SU-DHL-6 (cell line): ENCODE data around the gene PPP2R2D.

Experiments used
- H2AFZ ChIP-seq: fragments of 200-600 bp; sonication (generic); 2 replicates; pipeline ENCODE4 v1.6.1; 2014; ENCODE audit warnings: low read depth, mild to moderate bottlenecking, moderate library complexity, mixed read lengths, antibody characterized with exemption, low read length; ENCODE audit not compliant: severe bottlenecking
- H3F3A ChIP-seq: fragments of 200-600 bp; shearing (Covaris generic); 2 replicates; pipeline ENCODE4 v1.6.0; 2016; ENCODE audit warnings: antibody characterized with exemption, mild to moderate bottlenecking; ENCODE audit not compliant: insufficient read depth
- H3K27ac ChIP-seq: fragments of 200-600 bp; sonication (generic); 2 replicates; pipeline ENCODE4 v1.5.1; 2016; ENCODE audit warnings: low read depth, mild to moderate bottlenecking, low read length, moderate library complexity, mixed read lengths
- H3K27me3 ChIP-seq: fragments of 200-600 bp; sonication (generic), shearing (Covaris generic); 2 replicates; pipeline ENCODE4 v1.6.0; 2014; ENCODE audit warnings: mild to moderate bottlenecking, low read length
- H3K36me3 ChIP-seq: fragments of 200-600 bp; sonication (generic); 2 replicates; pipeline ENCODE4 v1.6.1; 2014; ENCODE audit warnings: mild to moderate bottlenecking, low read length, mixed read lengths
- H3K4me2 ChIP-seq: fragments of 300-600, 200-600 bp; shearing (Covaris generic), sonication (generic); 2 replicates; pipeline ENCODE4 v1.6.0; 2014; ENCODE audit warnings: low read length, low read depth, mild to moderate bottlenecking; ENCODE audit not compliant: poor library complexity, severe bottlenecking
- H3K4me3 ChIP-seq: fragments of 200-600 bp; sonication (generic); 2 replicates; pipeline ENCODE4 v1.5.1; 2014; ENCODE audit warnings: antibody characterized with exemption, low read length, mild to moderate bottlenecking, mixed read lengths; ENCODE audit not compliant: insufficient read depth, poor library complexity, severe bottlenecking
- H3K79me2 ChIP-seq: fragments of 200-600 bp; sonication (generic); 2 replicates; pipeline ENCODE4 v1.6.1; 2014; ENCODE audit warnings: mild to moderate bottlenecking, low read length, moderate library complexity; ENCODE audit not compliant: insufficient read depth
- H3K9ac ChIP-seq: fragments of 200-600 bp; sonication (generic); 2 replicates; pipeline ENCODE4 v1.7.0; 2014; ENCODE audit warnings: mild to moderate bottlenecking, low read length
- H3K9me2 ChIP-seq: fragments of 200-600 bp; sonication (generic); replicated peaks from 2 replicates; pipeline ENCODE4 v1.6.1; 2014; ENCODE audit warnings: low read length; ENCODE audit not compliant: insufficient read depth
- H3K9me3 ChIP-seq: fragments of 200-600 bp; sonication (generic); 2 replicates; pipeline ENCODE4 v1.6.1; 2014; ENCODE audit warnings: low read length, mixed read lengths; ENCODE audit not compliant: insufficient read depth
- H4K20me1 ChIP-seq: fragments of 200-600 bp; sonication (generic); 2 replicates; pipeline ENCODE4 v1.6.1; 2014; ENCODE audit warnings: low read depth, mild to moderate bottlenecking, antibody characterized with exemption, low read length, moderate library complexity, mixed read lengths
- CTCF ChIP-seq: fragments of 200-600 bp; sonication (generic); IDR thresholded peaks from one replicate; pipeline ENCODE4 v1.5.1; 2017; ENCODE audit warnings: antibody characterized with exemption, mild to moderate bottlenecking, low read length, moderate library complexity; ENCODE audit not compliant: insufficient read depth, poor library complexity, severe bottlenecking
- EZH2phosphoT487 ChIP-seq: fragments of 200-600 bp; sonication (generic), shearing (Covaris generic); conservative IDR thresholded peaks from 2 replicates; pipeline ENCODE4 v1.6.1; 2018; ENCODE audit warnings: mild to moderate bottlenecking, antibody characterized with exemption, low read length, moderate library complexity, mixed read lengths

Gene PPP2R2D

GRCh38 chr10:131908151-131908550 is 7.3 kb downstream of the PPP2R2D start:
- Histone ChIP-seq H3F3A (no peaks in the 10 kb centered on the region), H3K27me3 (no peaks in the 10 kb centered on the region), H3K27ac (no peak overlapping the region), H3K36me3 (0 out of 2 replicates have a peak, but pooled peaks cover 3% of the 10 kb centered on the region), H4K20me1 (peaks cover 17% of the 10 kb centered on the region), H3K4me3 (no peak overlapping the region), H3K79me2 (peaks cover 95% of the 10 kb centered on the region), H3K4me2 (no peak overlapping the region), H3K9me2 (no peaks in the 10 kb centered on the region), H3K9ac (no peak overlapping the region), H2AFZ (no peak overlapping the region), H3K9me3 (no peaks in the 10 kb centered on the region)
- TF ChIP-seq EZH2phosphoT487, result no peak
- no peak for TF ChIP-seq CTCF

- Histone ChIP-seq H3K79me2 (peaks cover 97% of the 10 kb centered on the region), H3K27ac (no peak overlapping the region), H2AFZ (no peak overlapping the region), H4K20me1 (peaks cover 17% of the 10 kb centered on the region), H3K9ac (no peak overlapping the region), H3K9me3 (no peaks in the 10 kb centered on the region), H3K4me2 (no peak overlapping the region), H3K9me2 (no peaks in the 10 kb centered on the region), H3K27me3 (no peaks in the 10 kb centered on the region), H3F3A (no peaks in the 10 kb centered on the region), H3K4me3 (no peak overlapping the region), H3K36me3 (0 out of 2 replicates have a peak, but pooled peaks cover 3% of the 10 kb centered on the region)
- TF ChIP-seq EZH2phosphoT487 (no peak), CTCF (no peak)
These were observed 8.4 kb downstream of the PPP2R2D start for GRCh38 chr10:131909014-131909808.

GRCh38 chr10:131909929-131910328 is 9.1 kb downstream of the PPP2R2D start:
- H3K9me3 ChIP-seq, result no peaks in the 10 kb centered on the region
- H4K20me1 ChIP-seq, result peaks cover 17% of the 10 kb centered on the region
- H3K36me3 ChIP-seq, result 0 out of 2 replicates have a peak, but pooled peaks cover 3% of the 10 kb centered on the region

More at GRCh38 chr10:131909929-131910328, 9.1 kb downstream of the PPP2R2D start:
- Histone ChIP-seq H3K4me3 (no peak overlapping the region), H3K27me3 (no peaks in the 10 kb centered on the region), H3K79me2 (peaks cover 97% of the 10 kb centered on the region), H3K4me2 (no peak overlapping the region), H3K27ac (no peak overlapping the region), H2AFZ (no peak overlapping the region), H3F3A (no peaks in the 10 kb centered on the region), H3K9ac (no peak overlapping the region), H3K9me2 (no peaks in the 10 kb centered on the region)
- TF ChIP-seq EZH2phosphoT487 (no peak), CTCF (no peak)
